ENCODE measurements around the gene RTL10.
A peak's percentile ranks its signal among the peaks of the same experiment; 100 is the strongest.

RTL10 gene

GRCh38 chr22:19854778-19855503, at the start of gene RTL10, which contains the start of gene GNB1L:
RTL10 (minus strand) TSS chr22:19854874; CDS start chr22:19852261, 2,613 bp downstream.
GNB1L (minus strand) TSS chr22:19854874; CDS start chr22:19821355, 33,519 bp downstream.
- DNase-seq: peak; percentile 94

GRCh38 chr22:19904174-19904856, 49.6 kb upstream of the RTL10 start:
- no peak for DNase-seq

- DNase-seq: no peak
Measured at GRCh38 chr22:19903513-19903912, 48.8 kb upstream of the RTL10 start.

GRCh38 chr22:19903031-19903430, 48.4 kb upstream of the RTL10 start:
- DNase-seq: no peak

- DNase-seq: no peak
Measured at GRCh38 chr22:19902245-19902715, 47.6 kb upstream of the RTL10 start.

GRCh38 chr22:19901577-19902244, 47.0 kb upstream of the RTL10 start:
- DNase-seq: no peak

- no peak for DNase-seq
Measured at GRCh38 chr22:19900707-19901436, 46.2 kb upstream of the RTL10 start.

GRCh38 chr22:19898831-19899567, 44.3 kb upstream of the RTL10 start:
- DNase-seq: no peak

- DNase-seq: no peak
Measured at GRCh38 chr22:19898145-19898544, 43.5 kb upstream of the RTL10 start.

GRCh38 chr22:19897726-19898125, 43.1 kb upstream of the RTL10 start:
- no peak for DNase-seq

- DNase-seq: peak; percentile 45
Measured at GRCh38 chr22:19896665-19897355, 42.1 kb upstream of the RTL10 start.

GRCh38 chr22:19895160-19895849, 40.6 kb upstream of the RTL10 start:
- no peak for DNase-seq

- DNase-seq: no peak
Measured at GRCh38 chr22:19893363-19893762, 38.7 kb upstream of the RTL10 start.

GRCh38 chr22:19892925-19893324, 38.3 kb upstream of the RTL10 start:
- no peak for DNase-seq

GRCh38 chr22:19892257-19892879, 37.7 kb upstream of the RTL10 start:
- peak; percentile 58 for DNase-seq

GRCh38 chr22:19891317-19892256, 36.9 kb upstream of the RTL10 start:
- peak; percentile 80 for DNase-seq

GRCh38 chr22:19890502-19891316, 36.0 kb upstream of the RTL10 start:
- no peak for DNase-seq

GRCh38 chr22:19889951-19890350, 35.3 kb upstream of the RTL10 start:
- no peak for DNase-seq
